Esophagus squamous epithelium (tissue), 5 donors: ENCODE results near the gene RAB27A. TPM values are rescaled to one million over a fixed set of nuclear protein-coding genes. Genes with fewer than 3 reads are reported as not detected.

Experiments
- DNase-seq: peaks from one replicate; lab custom pipeline; 2025; lab: John Stamatoyannopoulos, UW
- H3K27ac ChIP-seq, 4 donors: fragments of 200-600 bp; sonication (generic); one replicate each; pipeline ENCODE4 v1.5.1; 2016 to 2019; ENCODE audit warnings: mild to moderate bottlenecking in 1 of 4
- H3K27me3 ChIP-seq, 4 donors: fragments of 200-600 bp; sonication (generic); 1 replicate in 3 of 4; 2 replicates in 1 of 4; pipeline versions ENCODE4 v1.5.1 to v1.6.0; 2017 to 2021; ENCODE audit warnings: antibody characterized with exemption in 1 of 4
- H3K36me3 ChIP-seq, 3 donors: fragments of 200-600 bp; sonication (generic); one replicate each; pipeline ENCODE4 v1.5.1; 2016 to 2019
- H3K4me1 ChIP-seq, 3 donors: fragments of 200-600 bp; sonication (generic); one replicate each; pipeline ENCODE4 v1.5.1; 2017 to 2019
- H3K4me3 ChIP-seq, 4 donors: fragments of 200-600 bp; sonication (generic); 1 replicate in 3 of 4; 2 replicates in 1 of 4; pipeline ENCODE4 v1.5.1; 2016 to 2019; ENCODE audit warnings: mild to moderate bottlenecking in 2 of 4, moderate library complexity in 1 of 4
- H3K9me3 ChIP-seq, 3 donors: fragments of 200-600 bp; sonication (generic); one replicate each; pipeline ENCODE4 v1.5.1; 2016 to 2019
- CTCF ChIP-seq, 6 experiments: fragments of 450-650 bp in 4 of 6; fragments of 200-600 bp in 2 of 6; sonication (generic) in 2 of 6; IDR thresholded peaks; one replicate each; pipeline ENCODE4 v1.5.1; 2016 to 2019; ENCODE audit warnings: antibody characterized with exemption in 6 of 6, mild to moderate bottlenecking in 4 of 6, moderate library complexity in 4 of 6
- POLR2A ChIP-seq, 4 donors: fragments of 450-650 bp; IDR thresholded peaks; one replicate each; pipeline ENCODE4 v1.6.1; 2017; ENCODE audit warnings: antibody characterized with exemption in 4 of 4, mild to moderate bottlenecking in 4 of 4, moderate library complexity in 3 of 4
- WGBS, 2 donors: methylation state at CpG; one replicate each; pipeline ENCODE4 v1.1.5; 2018; 5-methylcytosine and 5-hydroxymethylcytosine counted together
- intact Hi-C: fragments of 100-400 bp; cut with DNase I; formaldehyde crosslinking; loops from one replicate; pipeline ENCODE4 v1.15.0; 2022
- total RNA-seq, 4 donors: library from RNA; depleted of rRNA; stranded (reverse); fragments of >200 nt; gene quantifications; one replicate each; pipeline ENCODE4 v1.1.0, GENCODE V29; 2016
- donor health status: DM: yes; HTN: yes; CAD: no.

The RAB27A gene
- total RNA-seq, 4 donors from 2014 or later: 8.7 to 16.2 (median 11.7) TPM

- Histone ChIP-seq H3K4me3 (no peak overlapping the region), H3K4me1 (peaks cover 0 to 32% (median 15%) of the 10 kb centered on the region in 3 donors), H3K9me3 (no peaks in the 10 kb centered on the region), H3K36me3 (peaks cover 0 to 15% (median 0%) of the 10 kb centered on the region in 3 donors), H3K27ac (no peak overlapping the region), H3K27me3 (no peaks in the 10 kb centered on the region)
- intact Hi-C loops: no loop called here
- 78 to 81% methylated on average over 4 to 5 of the region's 5 CpGs for WGBS, 2 donors
- no peak for TF ChIP-seq POLR2A (IDR thresholded peaks at IDR 0.05)
- TF ChIP-seq CTCF (IDR thresholded peaks at IDR 0.05): no peak
- DNase-seq: no peak
These were observed 32.9 kb upstream of the RAB27A start for GRCh38 chr15:55322467-55322866.

- H3K4me3 ChIP-seq: no peak overlapping the region
- no peak for TF ChIP-seq CTCF (IDR thresholded peaks at IDR 0.05)
- no peak for TF ChIP-seq POLR2A (IDR thresholded peaks at IDR 0.05)
- DNase-seq: no peak
- H3K27ac ChIP-seq: no peak overlapping the region
- H3K9me3 ChIP-seq: no peaks in the 10 kb centered on the region
- intact Hi-C loops: no loop called here
- H3K36me3 ChIP-seq: peaks cover 0 to 15% (median 0%) of the 10 kb centered on the region in 3 donors
- WGBS, 2 donors: 63 to 74% methylated on average over 1 of the region's 1 CpG
- peaks cover 0 to 46% (median 18%) of the 10 kb centered on the region in 3 donors for H3K4me1 ChIP-seq
- H3K27me3 ChIP-seq: no peaks in the 10 kb centered on the region
These were observed 31.4 kb upstream of the RAB27A start for GRCh38 chr15:55320963-55321362.

- Histone ChIP-seq H3K27ac (no peak overlapping the region), H3K4me3 (peak overlapping the region in 3 of 4 donors; percentile 70 to 95 (median 93)), H3K27me3 (no peaks in the 10 kb centered on the region), H3K36me3 (peaks cover 0 to 15% (median 0%) of the 10 kb centered on the region in 3 donors), H3K4me1 (peaks cover 0 to 46% (median 18%) of the 10 kb centered on the region in 3 donors), H3K9me3 (no peaks in the 10 kb centered on the region)
- no peak for DNase-seq
- intact Hi-C loops: no loop called here
- WGBS, 2 donors: 16 to 19% methylated on average over 2 of the region's 2 CpGs
- TF ChIP-seq CTCF (IDR thresholded peaks at IDR 0.05) (no peak), POLR2A (IDR thresholded peaks at IDR 0.05) (no peak)
These were observed 30.6 kb upstream of the RAB27A start for GRCh38 chr15:55320238-55320550.

- no peak for DNase-seq
- Histone ChIP-seq H3K27me3 (no peaks in the 10 kb centered on the region), H3K4me3 (peak overlapping the region; percentile 52 to 95 (median 82)), H3K36me3 (peaks cover 0 to 11% (median 0%) of the 10 kb centered on the region in 3 donors), H3K9me3 (no peaks in the 10 kb centered on the region), H3K27ac (peak overlapping the region in 3 of 4 donors; percentile 90 to 96 (median 94)), H3K4me1 (peaks cover 0 to 46% (median 18%) of the 10 kb centered on the region in 3 donors)
- 26 to 34% methylated on average over 4 of the region's 4 CpGs for WGBS, 2 donors
- TF ChIP-seq POLR2A (IDR thresholded peaks at IDR 0.05) (no peak), CTCF (IDR thresholded peaks at IDR 0.05) (no peak)
- intact Hi-C loops: no loop called here
These were observed 30.1 kb upstream of the RAB27A start for GRCh38 chr15:55319537-55320237.
